Liver (tissue), 3 donors: ENCODE data around the gene BAIAP2.

ENCODE experiments used
- CTCF ChIP-seq: fragments of 150-350 bp; IDR thresholded peaks from 2 replicates; pipeline ENCODE4 v1.5.1; 2017; ENCODE audit warnings: improper control_type of control experiment, low read depth, low read length; ENCODE audit not compliant: missing input control
- EGR1 ChIP-seq, 2 donors: IDR thresholded peaks; 2 replicates each; pipeline ENCODE4 v1.6.1; 2016 to 2018; ENCODE audit warnings: antibody characterized with exemption in 2 of 2, low read depth in 2 of 2
- HNF4A ChIP-seq, 2 donors: conservative IDR thresholded peaks; 2 replicates each; pipeline ENCODE4 v1.6.1; 2016; ENCODE audit warnings: antibody characterized with exemption in 2 of 2, mild to moderate bottlenecking in 2 of 2
- JUND ChIP-seq, 2 donors: IDR thresholded peaks; 2 replicates each; pipeline ENCODE4 v1.6.1; 2016; ENCODE audit warnings: antibody characterized with exemption in 2 of 2
- RAD21 ChIP-seq, 2 donors: IDR thresholded peaks; 2 replicates each; pipeline ENCODE4 v1.6.1; 2016; ENCODE audit warnings: antibody characterized with exemption in 2 of 2, mild to moderate bottlenecking in 2 of 2
- REST ChIP-seq: IDR thresholded peaks from 2 replicates; pipeline ENCODE4 v1.6.1; 2016; ENCODE audit warnings: antibody characterized with exemption, mild to moderate bottlenecking
- RXRA ChIP-seq, 2 donors: IDR thresholded peaks; 2 replicates each; pipeline ENCODE4 v1.6.1; 2017 to 2018; ENCODE audit warnings: antibody characterized with exemption in 2 of 2, mild to moderate bottlenecking in 1 of 2
- SP1 ChIP-seq: IDR thresholded peaks from 2 replicates; pipeline ENCODE4 v1.6.1; 2018; ENCODE audit warnings: antibody characterized with exemption, mild to moderate bottlenecking
- TAF1 ChIP-seq: conservative IDR thresholded peaks from 2 replicates; pipeline ENCODE4 v1.6.1; 2016; ENCODE audit warnings: antibody characterized with exemption, mild to moderate bottlenecking
- ZBTB33 ChIP-seq: IDR thresholded peaks from 2 replicates; pipeline ENCODE4 v1.6.1; 2016; ENCODE audit warnings: antibody characterized with exemption
- TF ChIP-seq, protein P1 (sequence below): IDR thresholded peaks from 2 replicates; pipeline ENCODE4 v1.6.1; 2016; ENCODE audit warnings: antibody characterized with exemption
- donor health status: healthy.
- donor health status: healthy.

- TF ChIP-seq JUND (IDR thresholded peaks at IDR 0.05) = no peak
- no peak for TF ChIP-seq CTCF
- no peak for TF ChIP-seq RAD21 (IDR thresholded peaks at IDR 0.05)
- TF ChIP-seq RXRA (IDR thresholded peaks at IDR 0.05) = no peak
- no peak for TF ChIP-seq SP1
- no peak for TF ChIP-seq TAF1
- TF ChIP-seq HNF4A (conservative IDR thresholded peaks at IDR 0.05) = no peak
- no peak for TF ChIP-seq REST
- TF ChIP-seq, protein P1, sequence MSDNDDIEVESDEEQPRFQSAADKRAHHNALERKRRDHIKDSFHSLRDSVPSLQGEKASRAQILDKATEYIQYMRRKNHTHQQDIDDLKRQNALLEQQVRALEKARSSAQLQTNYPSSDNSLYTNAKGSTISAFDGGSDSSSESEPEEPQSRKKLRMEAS = no peak
- TF ChIP-seq EGR1 (IDR thresholded peaks at IDR 0.05; ENCODE audit: low read depth in 2 of 2) = no peak
- TF ChIP-seq ZBTB33 = no peak
Measured at GRCh38 chr17:81066771-81067315, 31.9 kb downstream of the BAIAP2 start.
